Measurements from ENCODE around the gene SKIC8. TPM values are rescaled to one million over a fixed set of nuclear protein-coding genes. Genes with fewer than 3 reads are reported as not detected.

The SKIC8 gene
- total and polyA plus RNA-seq, 2 experiments from 2014 or later: 60.6 to 70.2 TPM

DNA sequence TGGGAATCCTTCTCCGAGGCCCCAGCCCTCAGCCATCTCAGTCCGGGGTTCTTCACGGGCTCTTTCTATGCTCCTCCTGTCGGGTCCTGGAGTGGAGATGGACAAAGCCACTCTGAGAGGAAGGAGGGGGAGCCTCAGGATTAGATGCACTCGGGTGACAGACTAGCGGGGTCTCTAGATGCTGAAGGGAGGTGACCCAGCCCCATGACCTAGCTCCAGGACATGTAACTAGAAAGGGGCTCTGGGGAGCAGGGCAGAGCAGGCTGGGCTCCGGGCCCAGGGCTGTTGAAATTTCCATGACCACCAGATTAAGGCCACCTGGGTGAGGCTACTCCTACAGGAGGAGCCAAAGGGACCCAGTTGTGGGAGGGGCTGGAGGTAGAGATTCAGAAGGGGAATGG lies 14.8 kb upstream of the SKIC8 start:
- H3K79me2 ChIP-seq: no peaks in the 10 kb centered on the region
- 65% methylated on average over 7 of the region's 7 CpGs for WGBS (ENCODE audit: low lambda C conversion rate, missing lambda C conversion rate)
- H4K20me1 ChIP-seq (ENCODE audit: insufficient read depth, poor library complexity, severe bottlenecking): no peaks in the 10 kb centered on the region
- no peaks in the 10 kb centered on the region for H3K9me2 ChIP-seq (replicated peaks; ENCODE audit: insufficient read depth)
- no peaks in the 10 kb centered on the region for H3K9me3 ChIP-seq (ENCODE audit: low read depth)
- no peaks in the 10 kb centered on the region for H3K27me3 ChIP-seq
- H3K4me1 ChIP-seq (ENCODE audit: insufficient read depth): peaks cover 14% of the 10 kb centered on the region
- H3K4me3 ChIP-seq: no peak overlapping the region
- no peak overlapping the region for H3K4me2 ChIP-seq
- DNase-seq (ENCODE audit: low spot score): no peak
- H2AFZ ChIP-seq: no peak overlapping the region
- no peak overlapping the region for H3K27ac ChIP-seq
- H3K36me3 ChIP-seq (replicated peaks; ENCODE audit: insufficient read depth, low read depth): no peaks in the 10 kb centered on the region
- no peak for TF ChIP-seq EZH2phosphoT487 (IDR thresholded peaks at IDR 0.05; ENCODE audit: low read depth, severe bottlenecking, unreplicated experiment)

DNA sequence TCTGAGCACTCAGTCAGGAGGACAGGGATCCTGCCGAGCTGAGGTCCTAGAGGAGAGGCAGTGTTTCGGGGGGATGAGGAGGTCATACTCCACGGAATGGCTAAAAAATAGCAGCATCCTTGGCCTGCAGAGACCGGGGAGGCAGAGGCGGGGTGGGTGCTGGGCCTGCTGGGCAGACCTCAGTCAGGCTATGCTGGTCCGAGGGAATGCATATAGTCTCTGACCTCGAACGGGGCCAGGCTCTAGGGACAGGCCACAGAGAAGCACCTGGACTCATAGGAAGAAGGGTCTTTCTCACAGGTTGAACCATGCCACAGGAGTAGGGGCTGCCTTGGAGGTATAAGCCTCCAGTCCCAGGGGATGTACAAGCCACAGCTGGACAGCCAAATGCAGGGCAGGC lies 14.0 kb upstream of the SKIC8 start:
- no peak overlapping the region for H3K4me2 ChIP-seq
- no peaks in the 10 kb centered on the region for H4K20me1 ChIP-seq (ENCODE audit: insufficient read depth, poor library complexity, severe bottlenecking)
- H3K36me3 ChIP-seq (replicated peaks; ENCODE audit: insufficient read depth, low read depth): no peaks in the 10 kb centered on the region
- H3K79me2 ChIP-seq: no peaks in the 10 kb centered on the region
- no peak overlapping the region for H2AFZ ChIP-seq
- H3K4me3 ChIP-seq: no peak overlapping the region
- no peaks in the 10 kb centered on the region for H3K9me3 ChIP-seq (ENCODE audit: low read depth)
- 75% methylated on average over 8 of the region's 8 CpGs for WGBS (ENCODE audit: low lambda C conversion rate, missing lambda C conversion rate)
- H3K27ac ChIP-seq: no peak overlapping the region
- DNase-seq (ENCODE audit: low spot score): no peak
- no peaks in the 10 kb centered on the region for H3K27me3 ChIP-seq
- TF ChIP-seq EZH2phosphoT487 (IDR thresholded peaks at IDR 0.05; ENCODE audit: low read depth, severe bottlenecking, unreplicated experiment) (no peak), EZH2 (IDR thresholded peaks at IDR 0.05; ENCODE audit: borderline replicate concordance) (no peak)
- TF ChIP-seq, protein P1, sequence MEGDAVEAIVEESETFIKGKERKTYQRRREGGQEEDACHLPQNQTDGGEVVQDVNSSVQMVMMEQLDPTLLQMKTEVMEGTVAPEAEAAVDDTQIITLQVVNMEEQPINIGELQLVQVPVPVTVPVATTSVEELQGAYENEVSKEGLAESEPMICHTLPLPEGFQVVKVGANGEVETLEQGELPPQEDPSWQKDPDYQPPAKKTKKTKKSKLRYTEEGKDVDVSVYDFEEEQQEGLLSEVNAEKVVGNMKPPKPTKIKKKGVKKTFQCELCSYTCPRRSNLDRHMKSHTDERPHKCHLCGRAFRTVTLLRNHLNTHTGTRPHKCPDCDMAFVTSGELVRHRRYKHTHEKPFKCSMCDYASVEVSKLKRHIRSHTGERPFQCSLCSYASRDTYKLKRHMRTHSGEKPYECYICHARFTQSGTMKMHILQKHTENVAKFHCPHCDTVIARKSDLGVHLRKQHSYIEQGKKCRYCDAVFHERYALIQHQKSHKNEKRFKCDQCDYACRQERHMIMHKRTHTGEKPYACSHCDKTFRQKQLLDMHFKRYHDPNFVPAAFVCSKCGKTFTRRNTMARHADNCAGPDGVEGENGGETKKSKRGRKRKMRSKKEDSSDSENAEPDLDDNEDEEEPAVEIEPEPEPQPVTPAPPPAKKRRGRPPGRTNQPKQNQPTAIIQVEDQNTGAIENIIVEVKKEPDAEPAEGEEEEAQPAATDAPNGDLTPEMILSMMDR (IDR thresholded peaks at IDR 0.05; ENCODE audit: poor library complexity): no peak
- no peaks in the 10 kb centered on the region for H3K9me2 ChIP-seq (replicated peaks; ENCODE audit: insufficient read depth)
- H3K4me1 ChIP-seq (ENCODE audit: insufficient read depth): peaks cover 14% of the 10 kb centered on the region

DNA sequence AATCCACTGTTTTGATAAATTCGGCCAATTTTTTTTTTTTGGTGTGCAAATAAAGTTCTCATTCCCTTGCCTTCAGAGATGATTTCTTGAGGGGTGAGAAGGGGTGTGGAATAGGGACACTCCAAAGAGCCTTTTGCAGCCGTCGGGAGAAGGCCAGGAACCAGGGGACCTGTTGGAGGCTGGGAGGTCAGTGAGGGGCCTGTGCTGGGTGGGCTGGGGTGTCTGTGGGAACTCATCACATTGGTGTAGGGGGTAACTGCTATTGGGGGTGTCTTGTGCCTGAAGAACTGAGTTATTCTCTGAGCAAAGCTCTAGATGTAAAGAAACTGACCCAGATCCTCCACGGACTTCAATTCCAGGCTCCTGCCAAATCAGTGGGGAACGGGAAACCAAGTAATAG lies 13.5 kb upstream of the SKIC8 start:
- Histone ChIP-seq H3K4me2 (no peak overlapping the region), H3K36me3 (replicated peaks; ENCODE audit: insufficient read depth, low read depth) (no peaks in the 10 kb centered on the region), H3K4me1 (ENCODE audit: insufficient read depth) (peaks cover 14% of the 10 kb centered on the region), H3K9me2 (replicated peaks; ENCODE audit: insufficient read depth) (no peaks in the 10 kb centered on the region), H4K20me1 (ENCODE audit: insufficient read depth, poor library complexity, severe bottlenecking) (no peaks in the 10 kb centered on the region), H3K27ac (no peak overlapping the region), H3K27me3 (no peaks in the 10 kb centered on the region), H3K79me2 (no peaks in the 10 kb centered on the region), H3K4me3 (no peak overlapping the region), H2AFZ (no peak overlapping the region), H3K9me3 (ENCODE audit: low read depth) (no peaks in the 10 kb centered on the region)
- DNase-seq (ENCODE audit: low spot score): no peak
- 85% methylated on average over 5 of the region's 5 CpGs for WGBS (ENCODE audit: low lambda C conversion rate, missing lambda C conversion rate)
- TF ChIP-seq EZH2 (IDR thresholded peaks at IDR 0.05; ENCODE audit: borderline replicate concordance) (no peak), EZH2phosphoT487 (IDR thresholded peaks at IDR 0.05; ENCODE audit: low read depth, severe bottlenecking, unreplicated experiment) (no peak)
- TF ChIP-seq, protein P1 (IDR thresholded peaks at IDR 0.05; ENCODE audit: poor library complexity): no peak

DNA sequence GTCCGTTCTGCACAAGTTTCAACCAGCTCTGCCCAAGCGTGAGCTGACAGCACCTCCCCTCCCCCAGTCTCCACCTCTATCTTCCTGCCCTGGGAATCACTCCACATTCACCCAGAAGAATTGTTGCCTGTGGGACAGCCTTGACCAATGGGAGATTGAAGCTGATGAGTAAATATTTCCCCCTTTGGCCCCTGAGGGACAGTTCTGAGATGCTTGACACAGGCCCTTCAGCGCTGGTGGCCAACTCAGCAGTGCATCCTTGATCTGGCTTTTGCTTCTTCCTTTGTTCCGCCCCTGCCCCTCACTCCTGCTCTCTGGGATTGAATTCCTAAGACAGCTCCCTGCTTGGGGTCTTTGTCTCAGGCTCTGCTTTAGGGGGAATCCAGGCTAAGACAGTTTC lies 13.1 kb upstream of the SKIC8 start:
- 89% methylated on average over 4 of the region's 4 CpGs for WGBS (ENCODE audit: low lambda C conversion rate, missing lambda C conversion rate)
- DNase-seq (ENCODE audit: low spot score): no peak
- Histone ChIP-seq H3K27ac (no peak overlapping the region), H3K9me2 (replicated peaks; ENCODE audit: insufficient read depth) (no peaks in the 10 kb centered on the region), H3K27me3 (no peaks in the 10 kb centered on the region), H3K4me3 (no peak overlapping the region), H3K79me2 (no peaks in the 10 kb centered on the region), H3K36me3 (replicated peaks; ENCODE audit: insufficient read depth, low read depth) (no peaks in the 10 kb centered on the region), H3K4me1 (ENCODE audit: insufficient read depth) (peaks cover 14% of the 10 kb centered on the region), H3K9me3 (ENCODE audit: low read depth) (no peaks in the 10 kb centered on the region), H4K20me1 (ENCODE audit: insufficient read depth, poor library complexity, severe bottlenecking) (no peaks in the 10 kb centered on the region), H2AFZ (no peak overlapping the region), H3K4me2 (no peak overlapping the region)
- TF ChIP-seq EZH2phosphoT487 (IDR thresholded peaks at IDR 0.05; ENCODE audit: low read depth, severe bottlenecking, unreplicated experiment): no peak
- TF ChIP-seq, protein P1 (IDR thresholded peaks at IDR 0.05; ENCODE audit: poor library complexity): no peak
- no peak for TF ChIP-seq EZH2 (IDR thresholded peaks at IDR 0.05; ENCODE audit: borderline replicate concordance)

Data from hepatocyte (in vitro differentiated cells).